ENCODE data around the gene KCNIP4.

DNA sequence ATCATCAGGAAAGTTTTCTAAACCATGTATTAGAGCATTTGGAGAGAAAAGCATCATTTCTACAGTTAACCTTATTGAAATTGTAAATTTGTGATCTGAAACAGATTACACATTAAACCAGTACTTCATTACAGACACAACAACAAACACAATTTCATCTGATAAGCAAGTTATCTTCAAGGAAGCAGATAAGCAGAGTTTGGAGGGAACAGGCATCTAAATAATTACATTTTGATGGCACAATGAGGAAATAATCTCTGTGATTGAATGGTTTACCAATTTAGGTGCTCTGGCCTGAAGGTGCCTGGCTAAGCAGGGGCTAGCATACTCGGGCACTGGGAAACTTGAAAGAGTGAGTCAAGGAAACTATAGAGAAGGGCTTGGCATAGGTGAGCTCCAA is 628.5 kb downstream of the KCNIP4 start:
- TF ChIP-seq MXI1 (IDR thresholded peaks at IDR 0.05; ENCODE audit: low read depth, low read length) = no peak
- TF ChIP-seq JUND (IDR thresholded peaks at IDR 0.05; ENCODE audit: borderline replicate concordance, low read depth, low read length) = no peak
- TF ChIP-seq JUND (tag; IDR thresholded peaks at IDR 0.05; ENCODE audit: borderline replicate concordance, low read depth, low read length) = no peak
- TF ChIP-seq, protein P1, sequence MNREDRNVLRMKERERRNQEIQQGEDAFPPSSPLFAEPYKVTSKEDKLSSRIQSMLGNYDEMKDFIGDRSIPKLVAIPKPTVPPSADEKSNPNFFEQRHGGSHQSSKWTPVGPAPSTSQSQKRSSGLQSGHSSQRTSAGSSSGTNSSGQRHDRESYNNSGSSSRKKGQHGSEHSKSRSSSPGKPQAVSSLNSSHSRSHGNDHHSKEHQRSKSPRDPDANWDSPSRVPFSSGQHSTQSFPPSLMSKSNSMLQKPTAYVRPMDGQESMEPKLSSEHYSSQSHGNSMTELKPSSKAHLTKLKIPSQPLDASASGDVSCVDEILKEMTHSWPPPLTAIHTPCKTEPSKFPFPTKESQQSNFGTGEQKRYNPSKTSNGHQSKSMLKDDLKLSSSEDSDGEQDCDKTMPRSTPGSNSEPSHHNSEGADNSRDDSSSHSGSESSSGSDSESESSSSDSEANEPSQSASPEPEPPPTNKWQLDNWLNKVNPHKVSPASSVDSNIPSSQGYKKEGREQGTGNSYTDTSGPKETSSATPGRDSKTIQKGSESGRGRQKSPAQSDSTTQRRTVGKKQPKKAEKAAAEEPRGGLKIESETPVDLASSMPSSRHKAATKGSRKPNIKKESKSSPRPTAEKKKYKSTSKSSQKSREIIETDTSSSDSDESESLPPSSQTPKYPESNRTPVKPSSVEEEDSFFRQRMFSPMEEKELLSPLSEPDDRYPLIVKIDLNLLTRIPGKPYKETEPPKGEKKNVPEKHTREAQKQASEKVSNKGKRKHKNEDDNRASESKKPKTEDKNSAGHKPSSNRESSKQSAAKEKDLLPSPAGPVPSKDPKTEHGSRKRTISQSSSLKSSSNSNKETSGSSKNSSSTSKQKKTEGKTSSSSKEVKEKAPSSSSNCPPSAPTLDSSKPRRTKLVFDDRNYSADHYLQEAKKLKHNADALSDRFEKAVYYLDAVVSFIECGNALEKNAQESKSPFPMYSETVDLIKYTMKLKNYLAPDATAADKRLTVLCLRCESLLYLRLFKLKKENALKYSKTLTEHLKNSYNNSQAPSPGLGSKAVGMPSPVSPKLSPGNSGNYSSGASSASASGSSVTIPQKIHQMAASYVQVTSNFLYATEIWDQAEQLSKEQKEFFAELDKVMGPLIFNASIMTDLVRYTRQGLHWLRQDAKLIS (CRISPR knock-in tag; IDR thresholded peaks at IDR 0.05) = no peak
- TF ChIP-seq ZNF707 (CRISPR knock-in tag; conservative IDR thresholded peaks at IDR 0.05) = no peak
- no peak for TF ChIP-seq EGR1 (conservative IDR thresholded peaks at IDR 0.05)
- no peak for TF ChIP-seq ESRRA (IDR thresholded peaks at IDR 0.05; ENCODE audit: borderline replicate concordance, low read depth)
- TF ChIP-seq, protein P2, sequence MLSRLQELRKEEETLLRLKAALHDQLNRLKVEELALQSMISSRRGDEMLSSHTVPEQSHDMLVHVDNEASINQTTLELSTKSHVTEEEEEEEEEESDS (CRISPR knock-in tag; IDR thresholded peaks at IDR 0.05) = no peak
- no peak for TF ChIP-seq ZNF274 (IDR thresholded peaks at IDR 0.05; ENCODE audit: borderline replicate concordance, low read depth, low read length)
- TF ChIP-seq, protein P3, sequence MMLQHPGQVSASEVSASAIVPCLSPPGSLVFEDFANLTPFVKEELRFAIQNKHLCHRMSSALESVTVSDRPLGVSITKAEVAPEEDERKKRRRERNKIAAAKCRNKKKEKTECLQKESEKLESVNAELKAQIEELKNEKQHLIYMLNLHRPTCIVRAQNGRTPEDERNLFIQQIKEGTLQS (IDR thresholded peaks at IDR 0.05) = no peak
- TF ChIP-seq, protein P3 (CRISPR knock-in tag; conservative IDR thresholded peaks at IDR 0.05) = no peak
- TF ChIP-seq POLR2AphosphoS5 (IDR thresholded peaks at IDR 0.05; ENCODE audit: control insufficient read depth, insufficient read depth, low read depth, low read length) = no peak
- no peak for TF ChIP-seq POU5F1 (IDR thresholded peaks at IDR 0.05; ENCODE audit: borderline replicate concordance, low read depth, low read length, partially characterized antibody)
- no peak for TF ChIP-seq HDAC2 (IDR thresholded peaks at IDR 0.05)
- TF ChIP-seq SPI1 (IDR thresholded peaks at IDR 0.05; ENCODE audit: borderline replicate concordance, low read depth, low read length) = no peak
- TF ChIP-seq MEF2D (tag; conservative IDR thresholded peaks at IDR 0.05; ENCODE audit: low read depth) = no peak
